WTC11 (cell line): ENCODE data around the gene LLGL1.

Experiments
- CBFB ChIP-seq: sonication (generic); formaldehyde crosslinking; IDR thresholded peaks from 2 replicates; pipeline ENCODE4 v1.8.1; 2022; ENCODE audit warnings: mild to moderate bottlenecking, low read depth, missing genetic modification reagents
- CTCF ChIP-seq: fragments of 200-600 bp; IDR thresholded peaks from 2 replicates; pipeline ENCODE4 v1.8.0; 2022; ENCODE audit warnings: antibody characterized with exemption
- ERG ChIP-seq: fragments of 250-450 bp; sonication (Bioruptor Pico); IDR thresholded peaks from 2 replicates; pipeline ENCODE4 v1.8.0; 2021; ENCODE audit warnings: mild to moderate bottlenecking
- ETV6 ChIP-seq: sonication (generic); formaldehyde crosslinking; IDR thresholded peaks from 2 replicates; pipeline ENCODE4 v1.8.1; 2022; ENCODE audit warnings: mild to moderate bottlenecking, missing genetic modification reagents
- GRHL2 ChIP-seq: fragments of 250-450 bp; sonication (Bioruptor Pico); IDR thresholded peaks from 2 replicates; pipeline ENCODE4 v1.8.0; 2022; ENCODE audit warnings: mild to moderate bottlenecking, moderate library complexity; ENCODE audit not compliant: insufficient replicate concordance, severe bottlenecking
- JUN ChIP-seq: sonication (generic); formaldehyde crosslinking; IDR thresholded peaks from 2 replicates; pipeline ENCODE4 v1.8.0; 2023; ENCODE audit warnings: mild to moderate bottlenecking, missing genetic modification reagents
- SMAD4 ChIP-seq: sonication (generic); formaldehyde crosslinking; IDR thresholded peaks from 2 replicates; pipeline ENCODE4 v1.8.0; 2022; ENCODE audit warnings: mild to moderate bottlenecking, missing genetic modification reagents
- TF ChIP-seq, protein P1 (sequence below): sonication (generic); formaldehyde crosslinking; IDR thresholded peaks from 2 replicates; pipeline ENCODE4 v1.8.0; 2022; ENCODE audit warnings: mild to moderate bottlenecking, missing genetic modification reagents
- TF ChIP-seq, protein P2 (sequence below): sonication (generic); formaldehyde crosslinking; IDR thresholded peaks from 2 replicates; pipeline ENCODE4 v1.8.0; 2022; ENCODE audit warnings: mild to moderate bottlenecking, missing genetic modification reagents
- TF ChIP-seq, protein P3 (sequence below): sonication (generic); formaldehyde crosslinking; IDR thresholded peaks from 2 replicates; pipeline ENCODE4 v1.8.1; 2022; ENCODE audit warnings: low read depth, missing genetic modification reagents, borderline replicate concordance
- TF ChIP-seq, protein P4 (sequence below): sonication (generic); formaldehyde crosslinking; IDR thresholded peaks from 2 replicates; pipeline ENCODE4 v1.8.1; 2022; ENCODE audit warnings: missing genetic modification reagents, borderline replicate concordance

DNA sequence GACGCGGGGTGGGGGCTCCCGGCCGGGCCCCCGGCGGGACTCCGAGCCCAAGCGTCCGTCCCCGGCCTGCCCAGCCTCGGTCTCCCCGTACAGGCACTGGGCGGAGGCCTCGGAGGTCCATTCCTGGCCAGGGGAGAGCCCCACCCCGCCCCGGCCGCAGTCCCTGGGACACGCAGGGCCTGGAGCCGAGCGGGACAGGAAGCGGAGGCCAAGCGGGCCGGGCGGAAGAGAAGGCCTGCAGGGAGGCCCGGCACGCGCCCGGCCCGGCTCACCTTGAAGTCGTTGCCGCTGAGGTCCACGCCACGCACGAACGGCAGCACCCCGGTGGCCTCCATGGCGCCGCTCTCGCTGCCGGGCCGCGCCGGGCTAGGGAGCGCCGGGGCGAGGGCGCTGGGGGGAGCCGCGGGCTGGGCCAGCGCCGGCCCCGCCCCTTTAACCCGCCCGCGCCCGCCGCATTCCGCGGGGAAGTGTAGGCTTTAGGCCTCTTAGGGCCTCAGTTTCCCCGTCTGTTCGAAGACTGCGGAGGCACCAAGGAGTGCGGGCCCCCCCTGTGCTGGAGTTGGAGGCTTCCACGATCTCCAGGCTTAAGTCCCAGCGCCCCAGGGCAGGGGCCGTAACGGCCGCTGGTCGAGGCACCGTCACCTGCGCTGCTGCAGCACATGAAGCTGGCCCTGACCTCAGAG lies 33.1 kb downstream of the LLGL1 start, which contains the start of gene FLII:
- TF ChIP-seq, protein P1, sequence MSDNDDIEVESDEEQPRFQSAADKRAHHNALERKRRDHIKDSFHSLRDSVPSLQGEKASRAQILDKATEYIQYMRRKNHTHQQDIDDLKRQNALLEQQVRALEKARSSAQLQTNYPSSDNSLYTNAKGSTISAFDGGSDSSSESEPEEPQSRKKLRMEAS (CRISPR knock-in tag) = 0 out of 2 replicates have a peak, but pooled peaks have one; percentile 30
- TF ChIP-seq SMAD4 (CRISPR knock-in tag) (0 out of 2 replicates have a peak, but pooled peaks have one; percentile 18), CTCF (no peak), GRHL2 (CRISPR knock-in tag) (no peak), CBFB (CRISPR knock-in tag) (no peak), JUN (peak; percentile 45; the same call in 1 of the 2 replicates), ETV6 (no peak), ERG (CRISPR knock-in tag) (no peak)
- TF ChIP-seq, protein P2, sequence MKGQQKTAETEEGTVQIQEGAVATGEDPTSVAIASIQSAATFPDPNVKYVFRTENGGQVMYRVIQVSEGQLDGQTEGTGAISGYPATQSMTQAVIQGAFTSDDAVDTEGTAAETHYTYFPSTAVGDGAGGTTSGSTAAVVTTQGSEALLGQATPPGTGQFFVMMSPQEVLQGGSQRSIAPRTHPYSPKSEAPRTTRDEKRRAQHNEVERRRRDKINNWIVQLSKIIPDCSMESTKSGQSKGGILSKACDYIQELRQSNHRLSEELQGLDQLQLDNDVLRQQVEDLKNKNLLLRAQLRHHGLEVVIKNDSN (CRISPR knock-in tag) = no peak
- TF ChIP-seq, protein P3, sequence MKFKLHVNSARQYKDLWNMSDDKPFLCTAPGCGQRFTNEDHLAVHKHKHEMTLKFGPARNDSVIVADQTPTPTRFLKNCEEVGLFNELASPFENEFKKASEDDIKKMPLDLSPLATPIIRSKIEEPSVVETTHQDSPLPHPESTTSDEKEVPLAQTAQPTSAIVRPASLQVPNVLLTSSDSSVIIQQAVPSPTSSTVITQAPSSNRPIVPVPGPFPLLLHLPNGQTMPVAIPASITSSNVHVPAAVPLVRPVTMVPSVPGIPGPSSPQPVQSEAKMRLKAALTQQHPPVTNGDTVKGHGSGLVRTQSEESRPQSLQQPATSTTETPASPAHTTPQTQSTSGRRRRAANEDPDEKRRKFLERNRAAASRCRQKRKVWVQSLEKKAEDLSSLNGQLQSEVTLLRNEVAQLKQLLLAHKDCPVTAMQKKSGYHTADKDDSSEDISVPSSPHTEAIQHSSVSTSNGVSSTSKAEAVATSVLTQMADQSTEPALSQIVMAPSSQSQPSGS (CRISPR knock-in tag) = no peak
- TF ChIP-seq, protein P4, sequence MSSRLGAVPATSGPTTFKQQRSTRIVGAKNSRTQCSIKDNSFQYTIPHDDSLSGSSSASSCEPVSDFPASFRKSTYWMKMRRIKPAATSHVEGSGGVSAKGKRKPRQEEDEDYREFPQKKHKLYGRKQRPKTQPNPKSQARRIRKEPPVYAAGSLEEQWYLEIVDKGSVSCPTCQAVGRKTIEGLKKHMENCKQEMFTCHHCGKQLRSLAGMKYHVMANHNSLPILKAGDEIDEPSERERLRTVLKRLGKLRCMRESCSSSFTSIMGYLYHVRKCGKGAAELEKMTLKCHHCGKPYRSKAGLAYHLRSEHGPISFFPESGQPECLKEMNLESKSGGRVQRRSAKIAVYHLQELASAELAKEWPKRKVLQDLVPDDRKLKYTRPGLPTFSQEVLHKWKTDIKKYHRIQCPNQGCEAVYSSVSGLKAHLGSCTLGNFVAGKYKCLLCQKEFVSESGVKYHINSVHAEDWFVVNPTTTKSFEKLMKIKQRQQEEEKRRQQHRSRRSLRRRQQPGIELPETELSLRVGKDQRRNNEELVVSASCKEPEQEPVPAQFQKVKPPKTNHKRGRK = no peak
